IMR-90 (cell line): Measurements from ENCODE around the gene CACNA1D. TPM values are rescaled to one million over a fixed set of nuclear protein-coding genes. Genes with fewer than 3 reads are reported as not detected.

Experiments used
- ATAC-seq: fragments of 200-7000 bp; cut with Tn5 transposase; 2 replicates; pipeline ENCODE4 v1.9.1; 2020; ENCODE audit warnings: low read depth, mild to moderate bottlenecking, moderate library complexity
- BruUV-seq: library from RNA; stranded (reverse); fragments of 400-500 nt; replicated peaks from 2 replicates; lab custom pipeline; 2021; lab: Mats Ljungman, UMichigan
- CTCF ChIA-PET: fragments of 300-600 bp; formaldehyde crosslinking; extraction: SDS; loops from one replicate; lab custom pipeline; 2021; ENCODE audit warnings: antibody characterized with exemption; lab: Yijun Ruan, JAX
- POLR2A ChIA-PET: fragments of 300-600 bp; sonication (Branson Sonifier 250); formaldehyde crosslinking; loops from one replicate; lab custom pipeline; 2022; ENCODE audit warnings: antibody characterized with exemption; ENCODE audit not compliant: unreplicated experiment; lab: Charles Lee
- DNase-seq: peaks from one replicate; pipeline ENCODE4 v3.0.0; 2013
- H2AFZ ChIP-seq: replicated peaks from 2 replicates; pipeline ENCODE3; 2013; ENCODE audit warnings: low read length, mild to moderate bottlenecking; ENCODE audit not compliant: poor library complexity
- H2AK5ac ChIP-seq: 2 replicates; pipeline ENCODE4 v1.6.1; 2013; ENCODE audit warnings: low read depth, low read length, inconsistent platforms
- H2AK9ac ChIP-seq: replicated peaks from 2 replicates; pipeline ENCODE3; 2013; ENCODE audit warnings: mild to moderate bottlenecking, low read depth, low read length, moderate library complexity; ENCODE audit not compliant: poor library complexity
- H2BK120ac ChIP-seq: 2 replicates; pipeline ENCODE4 v1.6.1; 2013; ENCODE audit warnings: low read depth, low read length, inconsistent platforms
- H2BK15ac ChIP-seq: 3 replicates; pipeline ENCODE4 v1.6.1; 2013; ENCODE audit warnings: low read depth, low read length, inconsistent platforms
- H2BK20ac ChIP-seq: 2 replicates; pipeline ENCODE4 v1.6.1; 2013; ENCODE audit warnings: low read depth, mild to moderate bottlenecking, inconsistent platforms, low read length, moderate library complexity
- H2BK5ac ChIP-seq: 2 replicates; pipeline ENCODE4 v1.6.1; 2013; ENCODE audit warnings: mild to moderate bottlenecking, low read depth, low read length, inconsistent platforms; ENCODE audit not compliant: poor library complexity, severe bottlenecking
- H3K14ac ChIP-seq: replicated peaks from 2 replicates; pipeline ENCODE4 v1.6.1; 2013; ENCODE audit warnings: low read depth, low read length, inconsistent platforms
- H3K18ac ChIP-seq: 2 replicates; pipeline ENCODE4 v1.6.1; 2013; ENCODE audit warnings: low read depth, low read length, control low read depth
- H3K23ac ChIP-seq: 2 replicates; pipeline ENCODE4 v1.6.1; 2013; ENCODE audit warnings: low read depth, low read length, inconsistent platforms
- H3K27ac ChIP-seq: 2 replicates; pipeline ENCODE4 v1.5.1; 2013; ENCODE audit warnings: mild to moderate bottlenecking, control low read depth, low read length; ENCODE audit not compliant: insufficient read depth
- H3K27me3 ChIP-seq: 2 replicates; pipeline ENCODE4 v1.6.1; 2013; ENCODE audit warnings: low read length; ENCODE audit not compliant: control insufficient read depth, insufficient read depth
- H3K36me3 ChIP-seq: 2 replicates; pipeline ENCODE4 v1.6.1; 2013; ENCODE audit warnings: low read length, mixed read lengths; ENCODE audit not compliant: control insufficient read depth, insufficient read depth
- H3K4ac ChIP-seq: 2 replicates; pipeline ENCODE4 v1.6.1; 2013; ENCODE audit warnings: low read depth, low read length, inconsistent platforms
- H3K4me1 ChIP-seq: 2 replicates; pipeline ENCODE4 v1.6.1; 2013; ENCODE audit warnings: low read length, mixed read lengths; ENCODE audit not compliant: control insufficient read depth, insufficient read depth
- H3K4me2 ChIP-seq: 2 replicates; pipeline ENCODE4 v1.6.1; 2013; ENCODE audit warnings: low read depth, mild to moderate bottlenecking, control low read depth, low read length, moderate library complexity
- H3K4me3 ChIP-seq: 2 replicates; pipeline ENCODE4 v1.5.1; 2013; ENCODE audit warnings: low read depth, mild to moderate bottlenecking, control low read depth, low read length, moderate library complexity; ENCODE audit not compliant: insufficient read depth
- H3K56ac ChIP-seq: 2 replicates; pipeline ENCODE4 v1.6.1; 2013; ENCODE audit warnings: low read length, inconsistent platforms; ENCODE audit not compliant: insufficient read depth; ENCODE audit errors: extremely low read depth
- H3K79me1 ChIP-seq, 2 experiments: 2 replicates each; pipeline ENCODE4 v1.6.1; 2013; ENCODE audit warnings: low read length in 2 of 2, inconsistent platforms in 1 of 2, low read depth in 1 of 2
- H3K9ac ChIP-seq: 2 replicates; pipeline ENCODE4 v1.6.1; 2013; ENCODE audit warnings: low read depth, low read length, control low read depth
- H3K9me1 ChIP-seq: 2 replicates; pipeline ENCODE4 v1.6.1; 2013; ENCODE audit warnings: low read length, inconsistent platforms; ENCODE audit not compliant: insufficient read depth
- H3K9me3 ChIP-seq: 2 replicates; pipeline ENCODE4 v1.6.1; 2013; ENCODE audit warnings: low read length; ENCODE audit not compliant: control insufficient read depth, insufficient read depth
- H4K20me1 ChIP-seq: 2 replicates; pipeline ENCODE4 v1.6.1; 2013; ENCODE audit warnings: low read length, inconsistent platforms; ENCODE audit not compliant: insufficient read depth
- H4K5ac ChIP-seq: 2 replicates; pipeline ENCODE4 v1.6.1; 2013; ENCODE audit warnings: mild to moderate bottlenecking, low read depth, low read length, control low read depth
- H4K8ac ChIP-seq, 2 experiments: 2 replicates each; pipeline ENCODE4 v1.6.1; 2013; ENCODE audit warnings: low read depth in 2 of 2, low read length in 2 of 2, control low read depth in 1 of 2, inconsistent platforms in 1 of 2
- H4K91ac ChIP-seq: 2 replicates; pipeline ENCODE4 v1.6.1; 2013; ENCODE audit warnings: low read depth, low read length, inconsistent platforms; ENCODE audit not compliant: insufficient read depth
- BHLHE40 ChIP-seq: fragments of 150-350 bp; IDR thresholded peaks from 2 replicates; pipeline ENCODE4 v1.6.1; 2016; ENCODE audit warnings: mild to moderate bottlenecking, low read depth, low read length
- CEBPB ChIP-seq: IDR thresholded peaks from 2 replicates; pipeline ENCODE4 v1.6.1; 2012; ENCODE audit warnings: low read depth, low read length, improper control_type of control experiment
- CHD1 ChIP-seq: IDR thresholded peaks from 2 replicates; pipeline ENCODE4 v1.6.1; 2012; ENCODE audit warnings: low read depth, low read length, improper control_type of control experiment
- FOS ChIP-seq: fragments of 150-350 bp; IDR thresholded peaks from 2 replicates; pipeline ENCODE4 v1.6.1; 2016; ENCODE audit warnings: low read depth, low read length
- MAFK ChIP-seq: IDR thresholded peaks from 2 replicates; pipeline ENCODE4 v1.6.1; 2012; ENCODE audit warnings: low read depth, low read length, improper control_type of control experiment
- MAZ ChIP-seq: IDR thresholded peaks from 2 replicates; pipeline ENCODE4 v1.6.1; 2012; ENCODE audit warnings: low read depth, mild to moderate bottlenecking, low read length, improper control_type of control experiment, moderate library complexity, borderline replicate concordance
- MXI1 ChIP-seq: IDR thresholded peaks from 2 replicates; pipeline ENCODE4 v1.6.1; 2012; ENCODE audit warnings: low read depth, mild to moderate bottlenecking, low read length, moderate library complexity, borderline replicate concordance
- NFE2L2 ChIP-seq: fragments of 150-350 bp; IDR thresholded peaks from 2 replicates; pipeline ENCODE4 v1.6.1; 2016; ENCODE audit warnings: low read depth, mild to moderate bottlenecking, low read length
- POLR2A ChIP-seq: IDR thresholded peaks from 2 replicates; pipeline ENCODE4 v1.6.1; 2012; ENCODE audit warnings: mild to moderate bottlenecking, low read depth, low read length
- RAD21 ChIP-seq: IDR thresholded peaks from 2 replicates; pipeline ENCODE4 v1.6.1; 2012; ENCODE audit warnings: low read length, improper control_type of control experiment
- RCOR1 ChIP-seq: IDR thresholded peaks from 2 replicates; pipeline ENCODE4 v1.6.1; 2012; ENCODE audit warnings: mild to moderate bottlenecking, low read length, improper control_type of control experiment; ENCODE audit not compliant: insufficient replicate concordance
- RFX5 ChIP-seq: IDR thresholded peaks from 2 replicates; pipeline ENCODE4 v1.8.0; 2012; ENCODE audit warnings: low read depth, mild to moderate bottlenecking, low read length, moderate library complexity
- SMC3 ChIP-seq: fragments of 150-350 bp; IDR thresholded peaks from 2 replicates; pipeline ENCODE4 v1.6.1; 2016; ENCODE audit warnings: low read depth, mild to moderate bottlenecking, antibody characterized with exemption, low read length, moderate library complexity
- WGBS, 2 experiments: methylation state at CpG; one replicate each; pipeline versions ENCODE4 v1.1.5 to v1.1.7; 2013; ENCODE audit warnings: missing lambda C conversion rate in 2 of 2; ENCODE audit not compliant: insufficient read length in 1 of 2; ENCODE audit errors: extremely low coverage in 2 of 2; 5-methylcytosine and 5-hydroxymethylcytosine counted together
- dilution Hi-C: fragments of 300-500 bp; cut with HindIII; formaldehyde crosslinking; loops from one replicate; pipeline ENCODE4 v1.14.3; 2018; ENCODE audit warnings: low sequenced_read_pairs; ENCODE audit not compliant: unreplicated experiment
- in situ Hi-C: fragments of 300-500 bp; cut with MboI; formaldehyde crosslinking; loops from 3 replicates; pipeline ENCODE4 v1.14.3; 2019; ENCODE audit warnings: low sequenced_read_pairs, inconsistent platforms, mixed read lengths
- intact Hi-C: fragments of 100-400 bp; cut with micrococcal nuclease; formaldehyde crosslinking; loops from 2 replicates; pipeline ENCODE4 v1.10.0; 2022
- polyA plus RNA-seq, 3 experiments: library from polyadenylated mRNA; depleted of rRNA; stranded (reverse); fragments of >200 nt; gene quantifications; 2 replicates each; pipeline ENCODE4 v1.2.3, GENCODE V29; 2012; ENCODE audit warnings: low replicate concordance in 1 of 3
- total RNA-seq: library from RNA; depleted of rRNA; stranded (reverse); fragments of >200 nt; gene quantifications from 2 replicates; pipeline ENCODE4 v1.2.3, GENCODE V29; 2012
- TF ChIP-seq, protein P1 (sequence below): fragments of 150-350 bp; IDR thresholded peaks from 2 replicates; pipeline ENCODE4 v1.6.1; 2017; ENCODE audit warnings: mild to moderate bottlenecking, antibody characterized with exemption, low read length, low read depth
- TF ChIP-seq, protein P2 (sequence below): conservative IDR thresholded peaks from 2 replicates; pipeline ENCODE4 v1.5.1; 2012; ENCODE audit warnings: mild to moderate bottlenecking, low read depth, low read length, improper control_type of control experiment
- TF ChIP-seq, protein P3 (sequence below): fragments of 150-350 bp; IDR thresholded peaks from 2 replicates; pipeline ENCODE4 v1.6.1; 2016; ENCODE audit warnings: low read depth, mild to moderate bottlenecking, low read length, moderate library complexity, borderline replicate concordance

CACNA1D gene
- total and polyA plus RNA-seq, 2 of the 4 experiments (the other 2 are of a cell fraction), result 0.07 TPM; not detected in 1

DNA sequence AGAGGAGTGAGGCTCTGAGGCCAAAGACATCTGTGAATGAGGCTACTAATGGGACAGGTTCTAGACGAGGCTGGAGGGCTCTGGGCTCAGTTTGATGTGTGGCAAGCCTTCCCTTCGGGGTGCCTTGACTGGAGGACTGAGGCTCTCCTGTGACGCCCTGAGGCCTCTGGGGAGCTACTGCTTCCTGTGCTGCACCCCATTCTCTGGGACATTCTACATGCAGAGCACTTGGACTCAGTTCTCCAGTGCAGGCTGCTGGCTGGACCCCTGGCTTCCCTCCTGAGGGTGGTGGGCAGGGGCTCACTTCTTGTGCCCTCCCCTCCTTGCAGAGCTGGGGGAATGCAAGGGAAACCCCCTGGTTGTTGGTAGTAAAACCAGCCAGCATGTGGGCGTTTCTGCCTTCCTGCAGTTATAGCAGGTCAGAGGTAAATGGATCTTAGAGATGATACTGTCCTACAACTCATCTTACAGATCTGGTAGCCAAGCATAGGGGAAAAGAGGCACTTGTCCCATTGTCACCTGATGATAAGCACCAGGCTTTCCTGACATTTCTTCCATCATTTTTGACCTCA is 218.5 kb downstream of the CACNA1D start:
- Histone ChIP-seq H4K8ac (no peak overlapping the region), H3K4me2 (no peak overlapping the region), H3K79me1 (no peaks in the 10 kb centered on the region), H3K36me3 (no peaks in the 10 kb centered on the region), H3K4ac (no peak overlapping the region), H4K5ac (no peak overlapping the region), H3K14ac (no peak overlapping the region), H2AK9ac (no peak overlapping the region), H2AFZ (no peak overlapping the region), H3K4me1 (no peaks in the 10 kb centered on the region), H3K4me3 (no peak overlapping the region), H4K20me1 (no peaks in the 10 kb centered on the region), H2BK15ac (no peak overlapping the region), H3K56ac (no peak overlapping the region), H3K27me3 (peaks cover 5% of the 10 kb centered on the region; the same call in 1 of the 2 replicates), H2AK5ac (no peak overlapping the region), H3K9me1 (no peaks in the 10 kb centered on the region), H3K23ac (no peak overlapping the region), H2BK20ac (no peak overlapping the region), H3K9me3 (no peaks in the 10 kb centered on the region), H3K27ac (no peak overlapping the region), H4K91ac (no peak overlapping the region), H3K9ac (no peak overlapping the region), H3K18ac (no peak overlapping the region), H2BK120ac (no peak overlapping the region), H2BK5ac (no peak overlapping the region)
- BruUV-seq, result no TSS peak
- intact Hi-C loops (loop anchor here (5.0 kb wide), 1 partner anchor 601 kb away; no protein-coding TSS in a partner anchor), dilution Hi-C loops (no loop called here), in situ Hi-C loops (loop anchor here (5.0 to 25.0 kb wide), 4 partner anchors 338 to 601 kb away; no protein-coding TSS in a partner anchor)
- ChIA-PET POLR2A (no interaction called here), CTCF (no interaction called here)
- 31% methylated on average over 3 of the region's 4 CpGs; no CpG with 5 or more reads in 1 of the 2 experiments for WGBS, 2 experiments
- DNase-seq, result no peak
- TF ChIP-seq POLR2A, result no peak
- TF ChIP-seq, protein P1, sequence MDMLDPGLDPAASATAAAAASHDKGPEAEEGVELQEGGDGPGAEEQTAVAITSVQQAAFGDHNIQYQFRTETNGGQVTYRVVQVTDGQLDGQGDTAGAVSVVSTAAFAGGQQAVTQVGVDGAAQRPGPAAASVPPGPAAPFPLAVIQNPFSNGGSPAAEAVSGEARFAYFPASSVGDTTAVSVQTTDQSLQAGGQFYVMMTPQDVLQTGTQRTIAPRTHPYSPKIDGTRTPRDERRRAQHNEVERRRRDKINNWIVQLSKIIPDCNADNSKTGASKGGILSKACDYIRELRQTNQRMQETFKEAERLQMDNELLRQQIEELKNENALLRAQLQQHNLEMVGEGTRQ, result no peak
- TF ChIP-seq RFX5, result no peak
- TF ChIP-seq MXI1, result no peak
- no peak for TF ChIP-seq RAD21
- TF ChIP-seq CHD1, result no peak
- TF ChIP-seq FOS, result no peak
- TF ChIP-seq, protein P2, sequence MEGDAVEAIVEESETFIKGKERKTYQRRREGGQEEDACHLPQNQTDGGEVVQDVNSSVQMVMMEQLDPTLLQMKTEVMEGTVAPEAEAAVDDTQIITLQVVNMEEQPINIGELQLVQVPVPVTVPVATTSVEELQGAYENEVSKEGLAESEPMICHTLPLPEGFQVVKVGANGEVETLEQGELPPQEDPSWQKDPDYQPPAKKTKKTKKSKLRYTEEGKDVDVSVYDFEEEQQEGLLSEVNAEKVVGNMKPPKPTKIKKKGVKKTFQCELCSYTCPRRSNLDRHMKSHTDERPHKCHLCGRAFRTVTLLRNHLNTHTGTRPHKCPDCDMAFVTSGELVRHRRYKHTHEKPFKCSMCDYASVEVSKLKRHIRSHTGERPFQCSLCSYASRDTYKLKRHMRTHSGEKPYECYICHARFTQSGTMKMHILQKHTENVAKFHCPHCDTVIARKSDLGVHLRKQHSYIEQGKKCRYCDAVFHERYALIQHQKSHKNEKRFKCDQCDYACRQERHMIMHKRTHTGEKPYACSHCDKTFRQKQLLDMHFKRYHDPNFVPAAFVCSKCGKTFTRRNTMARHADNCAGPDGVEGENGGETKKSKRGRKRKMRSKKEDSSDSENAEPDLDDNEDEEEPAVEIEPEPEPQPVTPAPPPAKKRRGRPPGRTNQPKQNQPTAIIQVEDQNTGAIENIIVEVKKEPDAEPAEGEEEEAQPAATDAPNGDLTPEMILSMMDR, result no peak
- no peak for TF ChIP-seq SMC3
- no peak for TF ChIP-seq NFE2L2
- no peak for TF ChIP-seq MAFK
- TF ChIP-seq BHLHE40, result no peak
- TF ChIP-seq MAZ, result no peak
- no peak for TF ChIP-seq RCOR1
- TF ChIP-seq CEBPB, result no peak
- TF ChIP-seq, protein P3, sequence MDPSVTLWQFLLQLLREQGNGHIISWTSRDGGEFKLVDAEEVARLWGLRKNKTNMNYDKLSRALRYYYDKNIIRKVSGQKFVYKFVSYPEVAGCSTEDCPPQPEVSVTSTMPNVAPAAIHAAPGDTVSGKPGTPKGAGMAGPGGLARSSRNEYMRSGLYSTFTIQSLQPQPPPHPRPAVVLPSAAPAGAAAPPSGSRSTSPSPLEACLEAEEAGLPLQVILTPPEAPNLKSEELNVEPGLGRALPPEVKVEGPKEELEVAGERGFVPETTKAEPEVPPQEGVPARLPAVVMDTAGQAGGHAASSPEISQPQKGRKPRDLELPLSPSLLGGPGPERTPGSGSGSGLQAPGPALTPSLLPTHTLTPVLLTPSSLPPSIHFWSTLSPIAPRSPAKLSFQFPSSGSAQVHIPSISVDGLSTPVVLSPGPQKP, result no peak
- no peak for ATAC-seq
